Amniotic epithelial cell (primary cell): ENCODE data around the gene HBG2.
"Not testable (repeated sequence)": the region's sequence is repeated elsewhere in the genome, so short reads cannot be mapped to it uniquely, and the experiment has no call there.

Experiments
- DNase-seq: peaks from one replicate; pipeline ENCODE4 v3.0.0-alpha.2; 2010; ENCODE audit warnings: low read depth

HBG2 gene

GRCh38 chr11:5281596-5281995 is 27.0 kb upstream of the HBG2 start:
- DNase-seq = no peak

- peak; percentile 98 for DNase-seq
Observed at GRCh38 chr11:5280582-5281102, 26.1 kb upstream of the HBG2 start.

GRCh38 chr11:5279471-5280090 is 25.0 kb upstream of the HBG2 start:
- DNase-seq = no peak

GRCh38 chr11:5277807-5278382 is 23.3 kb upstream of the HBG2 start:
- DNase-seq = no peak

- no peak for DNase-seq
Observed at GRCh38 chr11:5276697-5277096, 22.1 kb upstream of the HBG2 start.

- peak; percentile 27 for DNase-seq
Observed at GRCh38 chr11:5275369-5276110, 21.0 kb upstream of the HBG2 start.

GRCh38 chr11:5274395-5274794 is 19.8 kb upstream of the HBG2 start:
- peak; percentile 11 for DNase-seq

GRCh38 chr11:5272395-5273017 is 17.9 kb upstream of the HBG2 start:
- DNase-seq = no peak

- DNase-seq = no peak
Observed at GRCh38 chr11:5269715-5270147, 15.2 kb upstream of the HBG2 start, which contains the start of gene HBE1. Gene HBE1 (minus strand): TSS chr11:5269945. CDS start chr11:5269890, 55 bp downstream.

GRCh38 chr11:5267033-5267563 is 12.5 kb upstream of the HBG2 start:
- no peak for DNase-seq

GRCh38 chr11:5266609-5267008 is 12.0 kb upstream of the HBG2 start:
- DNase-seq = no peak

- DNase-seq = no peak
Observed at GRCh38 chr11:5265832-5266231, 11.3 kb upstream of the HBG2 start.

GRCh38 chr11:5258543-5259262 is 4.1 kb upstream of the HBG2 start:
- DNase-seq = no peak

- DNase-seq = no peak
Observed at GRCh38 chr11:5257296-5257695, 2.7 kb upstream of the HBG2 start.

- not testable (repeated sequence) for DNase-seq
Observed at GRCh38 chr11:5254023-5254422, 558 bp downstream of the HBG2 start.

GRCh38 chr11:5253440-5253839 is 1.1 kb downstream of the HBG2 start:
- not testable (repeated sequence) for DNase-seq

- DNase-seq = no peak
Observed at GRCh38 chr11:5252919-5253265, 1.7 kb downstream of the HBG2 start.

GRCh38 chr11:5252192-5252918 is 2.2 kb downstream of the HBG2 start:
- DNase-seq = no peak

- DNase-seq = no peak
Observed at GRCh38 chr11:5251746-5252145, 2.8 kb downstream of the HBG2 start.

- no peak for DNase-seq
Observed at GRCh38 chr11:5250543-5251204, 3.9 kb downstream of the HBG2 start.
